HepG2 (cell line): ENCODE results near the gene TMEM14B. TPM values are rescaled to one million over a fixed set of nuclear protein-coding genes. Genes with fewer than 3 reads are reported as not detected.
"Not testable (repeated sequence)": the region's sequence is repeated elsewhere in the genome, so short reads cannot be mapped to it uniquely, and the experiment has no call there.

ENCODE experiments used
- AKAP8 ChIP-seq: sonication (generic); formaldehyde crosslinking; IDR thresholded peaks from 2 replicates; pipeline ENCODE4 v1.5.1; 2020; ENCODE audit warnings: mild to moderate bottlenecking, missing genetic modification reagents
- ATF3 ChIP-seq: sonication (generic); formaldehyde crosslinking; IDR thresholded peaks from 2 replicates; pipeline ENCODE4 v1.4.0; 2020; ENCODE audit warnings: missing genetic modification reagents
- CHD2 ChIP-seq: IDR thresholded peaks from 2 replicates; pipeline ENCODE4 v1.6.1; 2011; ENCODE audit warnings: low read depth, low read length, improper control_type of control experiment
- DNMT1 ChIP-seq: sonication (generic); formaldehyde crosslinking; IDR thresholded peaks from 2 replicates; pipeline ENCODE4 v1.5.1; 2020; ENCODE audit warnings: mild to moderate bottlenecking, missing genetic modification reagents
- E2F1 ChIP-seq: sonication (generic); formaldehyde crosslinking; IDR thresholded peaks from 2 replicates; pipeline ENCODE4 v1.5.0; 2020; ENCODE audit warnings: missing genetic modification reagents
- E2F5 ChIP-seq: sonication (generic); formaldehyde crosslinking; conservative IDR thresholded peaks from 2 replicates; pipeline ENCODE4 v1.4.0; 2020; ENCODE audit warnings: missing genetic modification reagents
- ETV5 ChIP-seq: IDR thresholded peaks from 2 replicates; pipeline ENCODE4 v1.6.1; 2018; ENCODE audit warnings: missing biosample characterization, missing genetic modification reagents, inconsistent platforms, borderline replicate concordance
- GTF3A ChIP-seq: sonication (generic); formaldehyde crosslinking; conservative IDR thresholded peaks from 2 replicates; pipeline ENCODE4 v1.4.0; 2020; ENCODE audit warnings: mild to moderate bottlenecking, missing genetic modification reagents
- HDAC2 ChIP-seq: sonication (generic); formaldehyde crosslinking; IDR thresholded peaks from 2 replicates; pipeline ENCODE4 v1.4.0; 2020; ENCODE audit warnings: missing genetic modification reagents
- NCOA2 ChIP-seq: sonication (generic); formaldehyde crosslinking; IDR thresholded peaks from 2 replicates; pipeline ENCODE4 v1.8.0; 2022; ENCODE audit warnings: inconsistent platforms
- NR2F6 ChIP-seq, 2 experiments: IDR thresholded peaks; 2 replicates each; pipeline ENCODE4 v1.6.1; 2016; ENCODE audit warnings: antibody characterized with exemption in 1 of 2, mild to moderate bottlenecking in 1 of 2
- PRDM10 ChIP-seq: sonication (generic); formaldehyde crosslinking; IDR thresholded peaks from 2 replicates; pipeline ENCODE4 v1.4.0; 2020; ENCODE audit warnings: low read depth, missing genetic modification reagents
- RBAK ChIP-seq: sonication (generic); formaldehyde crosslinking; IDR thresholded peaks from 2 replicates; pipeline ENCODE4 v1.5.1; 2020; ENCODE audit warnings: mild to moderate bottlenecking, missing genetic modification reagents
- RFXANK ChIP-seq: IDR thresholded peaks from 2 replicates; pipeline ENCODE4 v1.6.1; 2016
- SIN3A ChIP-seq: IDR thresholded peaks from 2 replicates; pipeline ENCODE4 v1.6.1; 2011; ENCODE audit warnings: low read depth, mild to moderate bottlenecking, control low read depth, low read length, borderline replicate concordance
- STAG1 ChIP-seq: sonication (generic); formaldehyde crosslinking; IDR thresholded peaks from 2 replicates; pipeline ENCODE4 v1.4.0; 2020; ENCODE audit warnings: missing genetic modification reagents
- TSC22D2 ChIP-seq: sonication (generic); formaldehyde crosslinking; IDR thresholded peaks from 2 replicates; pipeline ENCODE4 v1.5.1; 2020; ENCODE audit warnings: missing genetic modification reagents, mild to moderate bottlenecking, borderline replicate concordance
- ZNF138 ChIP-seq: sonication (generic); formaldehyde crosslinking; IDR thresholded peaks from 2 replicates; pipeline ENCODE4 v1.5.0; 2020; ENCODE audit warnings: mild to moderate bottlenecking, low read depth, missing genetic modification reagents
- ZNF280D ChIP-seq: sonication (generic); formaldehyde crosslinking; IDR thresholded peaks from 2 replicates; pipeline ENCODE4 v1.5.1; 2020; ENCODE audit warnings: mild to moderate bottlenecking, missing genetic modification reagents
- polyA plus RNA-seq, 8 experiments: library from polyadenylated mRNA; depleted of rRNA in 3 of 8; stranded (reverse) in 7 of 8; unstranded in 1 of 8; fragments of >200 nt; fragmentation: Illumina TruSeq in 4 of 8; extraction: Trizol in 4 of 8; gene quantifications; 2 replicates each; pipeline versions ENCODE4 v1.2.1 to v1.2.3, GENCODE V29; 2011 to 2016; ENCODE audit warnings: low read depth in 4 of 8, missing spikeins in 1 of 8, mixed read lengths in 1 of 8; ENCODE audit not compliant: insufficient read depth in 1 of 8
- total RNA-seq, 5 experiments: library from RNA; depleted of rRNA; stranded (reverse); fragments of >200 nt; fragmentation: Illumina TruSeq; extraction: Trizol; gene quantifications; 2 replicates each; pipeline ENCODE4 v1.2.3, GENCODE V29; 2016; ENCODE audit warnings: low read depth in 1 of 5

Gene TMEM14B
- total and polyA plus RNA-seq, 2 of the 13 experiments (the other 11 are each of a cell fraction or from before 2014, with no cell fraction given): 133 to 200 TPM

- TF ChIP-seq PRDM10 (peak; percentile 46), ZNF138 (0 out of 2 replicates have a peak, but pooled peaks have one; percentile 66), NCOA2 (CRISPR knock-in tag) (peak; percentile 27), NR2F6 (CRISPR knock-in tag; IDR thresholded peaks at IDR 0.05) (0 out of 2 replicates have a peak, but pooled peaks have one; percentile 40), AKAP8 (peak; percentile 60; the same call in 1 of the 2 replicates), TSC22D2 (CRISPR knock-in tag) (0 out of 2 replicates have a peak, but pooled peaks have one; percentile 69), CHD2 (peak; percentile 29; the same call in 1 of the 2 replicates), SIN3A (peak; percentile 87), E2F1 (CRISPR knock-in tag) (peak; percentile 49; the same call in 1 of the 2 replicates), ATF3 (CRISPR knock-in tag) (peak; percentile 43; the same call in 1 of the 2 replicates), ETV5 (peak; percentile 40; the same call in 1 of the 2 replicates), STAG1 (CRISPR knock-in tag) (peak; percentile 22; the same call in 1 of the 2 replicates), ZNF280D (CRISPR knock-in tag) (peak; percentile 67), E2F5 (CRISPR knock-in tag) (0 out of 2 replicates have a peak, but pooled peaks have one; percentile 40), RBAK (peak; percentile 64; the same call in 1 of the 2 replicates), GTF3A (CRISPR knock-in tag) (0 out of 2 replicates have a peak, but pooled peaks have one; percentile 24), DNMT1 (CRISPR knock-in tag) (peak; percentile 74; the same call in 1 of the 2 replicates), HDAC2 (CRISPR knock-in tag) (peak; percentile 50; the same call in 1 of the 2 replicates), RFXANK (0 out of 2 replicates have a peak, but pooled peaks have one; percentile 11)
- not testable (repeated sequence) for TF ChIP-seq NR2F6 (IDR thresholded peaks at IDR 0.05)
Observed at GRCh38 chr6:10720960-10721849, 26.4 kb upstream of the TMEM14B start (continued).
